B cell (primary cell): ENCODE measurements around the gene NSF.

Experiments
- EZH2 ChIP-seq: IDR thresholded peaks from 2 replicates; pipeline ENCODE4 v1.6.1; 2012; ENCODE audit warnings: borderline replicate concordance, low read depth, mild to moderate bottlenecking, moderate library complexity, low read length; ENCODE audit not compliant: insufficient read depth, poor library complexity, severe bottlenecking
- TF ChIP-seq, protein P1 (sequence below): fragments of 200-600 bp; IDR thresholded peaks from one replicate; pipeline ENCODE4 v1.8.0; 2022; ENCODE audit warnings: antibody characterized with exemption, mild to moderate bottlenecking

DNA sequence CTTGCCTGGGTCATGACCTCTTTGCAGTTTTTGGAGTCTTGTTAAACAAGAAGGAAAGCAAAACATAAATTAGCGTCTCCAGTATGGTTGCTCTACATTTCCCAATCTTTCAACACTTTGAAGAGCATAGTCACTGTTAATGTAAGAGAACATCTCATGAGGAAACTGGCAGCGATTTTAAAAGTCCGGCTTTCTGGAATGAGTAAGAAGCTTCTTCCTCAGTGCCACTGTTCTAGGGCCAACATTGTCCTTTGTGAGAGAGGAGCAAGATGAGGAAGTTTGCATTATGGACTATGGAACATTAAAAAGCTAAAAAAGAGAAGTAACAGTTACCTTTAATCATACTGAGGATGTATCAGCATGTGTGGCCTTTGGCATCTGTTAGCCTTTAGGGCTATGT, 154.9 kb downstream of the NSF start:
- no peak for TF ChIP-seq EZH2
- TF ChIP-seq, protein P1, sequence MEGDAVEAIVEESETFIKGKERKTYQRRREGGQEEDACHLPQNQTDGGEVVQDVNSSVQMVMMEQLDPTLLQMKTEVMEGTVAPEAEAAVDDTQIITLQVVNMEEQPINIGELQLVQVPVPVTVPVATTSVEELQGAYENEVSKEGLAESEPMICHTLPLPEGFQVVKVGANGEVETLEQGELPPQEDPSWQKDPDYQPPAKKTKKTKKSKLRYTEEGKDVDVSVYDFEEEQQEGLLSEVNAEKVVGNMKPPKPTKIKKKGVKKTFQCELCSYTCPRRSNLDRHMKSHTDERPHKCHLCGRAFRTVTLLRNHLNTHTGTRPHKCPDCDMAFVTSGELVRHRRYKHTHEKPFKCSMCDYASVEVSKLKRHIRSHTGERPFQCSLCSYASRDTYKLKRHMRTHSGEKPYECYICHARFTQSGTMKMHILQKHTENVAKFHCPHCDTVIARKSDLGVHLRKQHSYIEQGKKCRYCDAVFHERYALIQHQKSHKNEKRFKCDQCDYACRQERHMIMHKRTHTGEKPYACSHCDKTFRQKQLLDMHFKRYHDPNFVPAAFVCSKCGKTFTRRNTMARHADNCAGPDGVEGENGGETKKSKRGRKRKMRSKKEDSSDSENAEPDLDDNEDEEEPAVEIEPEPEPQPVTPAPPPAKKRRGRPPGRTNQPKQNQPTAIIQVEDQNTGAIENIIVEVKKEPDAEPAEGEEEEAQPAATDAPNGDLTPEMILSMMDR = no peak
